ENCODE data around the gene UBQLN1. TPM values are rescaled to one million over a fixed set of nuclear protein-coding genes. Genes with fewer than 3 reads are reported as not detected.

Gene UBQLN1
- total and polyA plus RNA-seq, 9 of the 15 experiments (the other 6 are each of a cell fraction or from before 2014, with no cell fraction given) = 7.5 to 120 (median 52.8) TPM

DNA sequence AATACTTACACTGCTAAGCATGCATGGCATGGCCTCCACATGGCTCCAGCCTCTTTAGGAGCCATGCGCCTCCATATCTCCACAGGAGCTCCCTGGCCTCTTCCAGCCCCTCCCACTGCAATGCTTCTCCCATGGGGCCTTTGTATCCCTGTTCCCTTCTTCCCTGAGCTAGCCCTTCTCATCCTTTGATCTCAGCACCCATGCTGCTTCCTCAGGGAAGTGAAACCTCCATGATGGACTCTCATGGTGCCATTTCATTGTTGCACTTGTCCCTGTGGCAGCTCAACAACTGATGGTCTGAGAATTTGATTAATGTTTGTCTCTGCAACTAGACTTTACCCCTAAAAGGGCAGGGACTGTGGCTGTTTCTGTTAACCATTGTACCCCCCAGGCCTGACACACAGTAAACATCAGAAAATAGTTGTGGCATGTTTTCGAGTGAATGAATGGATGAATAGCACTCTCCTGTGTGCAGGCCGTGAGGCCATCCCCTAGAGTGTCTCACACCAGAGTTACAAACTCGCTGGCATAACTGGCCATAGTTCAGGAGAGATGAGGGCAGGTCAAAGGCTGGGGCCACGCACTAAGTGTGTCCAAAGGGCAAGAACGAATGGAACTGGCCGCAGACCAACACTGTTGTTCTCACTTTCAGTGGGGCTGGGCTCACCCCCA lies 78.2 kb downstream of the UBQLN1 start:
- H4K20me1 ChIP-seq (replicated peaks; ENCODE audit: control insufficient read depth, insufficient read depth, low read length) = no peaks in the 10 kb centered on the region
- DNase-seq (ENCODE audit: extremely low read depth in 1 of 4, low spot score in 3 of 4) (no peak), FAIRE-seq (no peak), ATAC-seq (no peak)
- 96% methylated on average over 4 of the region's 7 CpGs for WGBS (ENCODE audit: insufficient coverage, low coverage, missing lambda C conversion rate)
- no peak overlapping the region for H3K4me3 ChIP-seq
- no peaks in the 10 kb centered on the region for H3K79me2 ChIP-seq (ENCODE audit: control insufficient read depth, insufficient read depth, low read length)
- no peak for TF ChIP-seq KAT8 (IDR thresholded peaks at IDR 0.05; ENCODE audit: low read depth)
- no peak for TF ChIP-seq BCL6 (CRISPR knock-in tag; IDR thresholded peaks at IDR 0.05)
- no peak for TF ChIP-seq GABPA (tag; conservative IDR thresholded peaks at IDR 0.05; ENCODE audit: low read depth)
- TF ChIP-seq, protein P1, sequence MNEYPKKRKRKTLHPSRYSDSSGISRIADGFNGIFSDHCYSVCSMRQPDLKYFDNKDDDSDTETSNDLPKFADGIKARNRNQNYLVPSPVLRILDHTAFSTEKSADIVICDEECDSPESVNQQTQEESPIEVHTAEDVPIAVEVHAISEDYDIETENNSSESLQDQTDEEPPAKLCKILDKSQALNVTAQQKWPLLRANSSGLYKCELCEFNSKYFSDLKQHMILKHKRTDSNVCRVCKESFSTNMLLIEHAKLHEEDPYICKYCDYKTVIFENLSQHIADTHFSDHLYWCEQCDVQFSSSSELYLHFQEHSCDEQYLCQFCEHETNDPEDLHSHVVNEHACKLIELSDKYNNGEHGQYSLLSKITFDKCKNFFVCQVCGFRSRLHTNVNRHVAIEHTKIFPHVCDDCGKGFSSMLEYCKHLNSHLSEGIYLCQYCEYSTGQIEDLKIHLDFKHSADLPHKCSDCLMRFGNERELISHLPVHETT (CRISPR knock-in tag; conservative IDR thresholded peaks at IDR 0.05 in 1 of 2, IDR thresholded peaks at IDR 0.05 in 1 of 2) = no peak
- TF ChIP-seq CBX2 (IDR thresholded peaks at IDR 0.05; ENCODE audit: insufficient read depth, low read length, poor library complexity, severe bottlenecking) = no peak
- TF ChIP-seq, protein P2, sequence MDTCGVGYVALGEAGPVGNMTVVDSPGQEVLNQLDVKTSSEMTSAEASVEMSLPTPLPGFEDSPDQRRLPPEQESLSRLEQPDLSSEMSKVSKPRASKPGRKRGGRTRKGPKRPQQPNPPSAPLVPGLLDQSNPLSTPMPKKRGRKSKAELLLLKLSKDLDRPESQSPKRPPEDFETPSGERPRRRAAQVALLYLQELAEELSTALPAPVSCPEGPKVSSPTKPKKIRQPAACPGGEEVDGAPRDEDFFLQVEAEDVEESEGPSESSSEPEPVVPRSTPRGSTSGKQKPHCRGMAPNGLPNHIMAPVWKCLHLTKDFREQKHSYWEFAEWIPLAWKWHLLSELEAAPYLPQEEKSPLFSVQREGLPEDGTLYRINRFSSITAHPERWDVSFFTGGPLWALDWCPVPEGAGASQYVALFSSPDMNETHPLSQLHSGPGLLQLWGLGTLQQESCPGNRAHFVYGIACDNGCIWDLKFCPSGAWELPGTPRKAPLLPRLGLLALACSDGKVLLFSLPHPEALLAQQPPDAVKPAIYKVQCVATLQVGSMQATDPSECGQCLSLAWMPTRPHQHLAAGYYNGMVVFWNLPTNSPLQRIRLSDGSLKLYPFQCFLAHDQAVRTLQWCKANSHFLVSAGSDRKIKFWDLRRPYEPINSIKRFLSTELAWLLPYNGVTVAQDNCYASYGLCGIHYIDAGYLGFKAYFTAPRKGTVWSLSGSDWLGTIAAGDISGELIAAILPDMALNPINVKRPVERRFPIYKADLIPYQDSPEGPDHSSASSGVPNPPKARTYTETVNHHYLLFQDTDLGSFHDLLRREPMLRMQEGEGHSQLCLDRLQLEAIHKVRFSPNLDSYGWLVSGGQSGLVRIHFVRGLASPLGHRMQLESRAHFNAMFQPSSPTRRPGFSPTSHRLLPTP (IDR thresholded peaks at IDR 0.05; ENCODE audit: borderline replicate concordance, extremely low read depth, insufficient read length) = no peak
- TF ChIP-seq ZNF785 (CRISPR knock-in tag; IDR thresholded peaks at IDR 0.05) = no peak
- TF ChIP-seq STAG1 (CRISPR knock-in tag; IDR thresholded peaks at IDR 0.05; ENCODE audit: borderline replicate concordance) = no peak
- TF ChIP-seq ZNF253 (CRISPR knock-in tag; conservative IDR thresholded peaks at IDR 0.05) = no peak
- TF ChIP-seq U2AF1 (optimal IDR thresholded peaks at IDR 0.05; ENCODE audit: low read depth, low read length) = no peak
- TF ChIP-seq HCFC1 (IDR thresholded peaks at IDR 0.05; ENCODE audit: low read depth, low read length) = no peak
- no peak for TF ChIP-seq ZNF408 (CRISPR knock-in tag; IDR thresholded peaks at IDR 0.05; ENCODE audit: low read depth)
- ChIA-PET CTCF (ENCODE audit: low intra/inter-chr PET ratio) (no interaction called here), POLR2A (no interaction called here)
- no peak overlapping the region for H2AFZ ChIP-seq (ENCODE audit: low read depth, low read length)
- H3K4me2 ChIP-seq (ENCODE audit: insufficient read depth, low read length) = no peak overlapping the region
- in situ Hi-C loops (cut with MboI) = no loop called here
- peaks cover 3% of the 10 kb centered on the region; the same call in 1 of the 3 replicates for H3K36me3 ChIP-seq (ENCODE audit: control insufficient read depth, insufficient read depth, low read length)
- no peak overlapping the region for H3K9ac ChIP-seq (ENCODE audit: insufficient read depth in 1 of 2, low read depth in 2 of 2, low read length in 2 of 2)
- H3K9me3 ChIP-seq (replicated peaks; ENCODE audit: control insufficient read depth, insufficient read depth, low read depth, low read length) = no peaks in the 10 kb centered on the region
- BruUV-seq (replicated peaks) = no TSS peak
- peaks cover 5 to 15% of the 10 kb centered on the region in 2 experiments; a peak in 3 of 5 replicates for H3K4me1 ChIP-seq (replicated peaks in 1 of 2; ENCODE audit: control insufficient read depth in 2 of 2, insufficient read depth in 2 of 2, low read length in 2 of 2)
- no peaks in the 10 kb centered on the region for H3K9me1 ChIP-seq (ENCODE audit: control insufficient read depth, insufficient read depth, low read length)
- H3K27me3 ChIP-seq (ENCODE audit: control insufficient read depth in 2 of 2, insufficient read depth in 2 of 2, low read length in 2 of 2) = no peaks in the 10 kb centered on the region
- intact Hi-C loops (cut with micrococcal nuclease) = loop anchor here (10.0 kb wide), 1 partner anchor 185 kb away; the partner anchor contains the start of gene GKAP1
- no peak overlapping the region for H3K27ac ChIP-seq (ENCODE audit: extremely low read depth, low read depth, low read length)

All from K562 (cell line).